ENCODE data around the gene NFS1. TPM values are rescaled to one million over a fixed set of nuclear protein-coding genes. Genes with fewer than 3 reads are reported as not detected.

NFS1 gene
- total and polyA plus RNA-seq, 2 of the 8 experiments (the other 6 are each of a cell fraction or from before 2014, with no cell fraction given): 26.1 to 38.8 TPM

GRCh38 chr20:35699127-35699956 lies at the start of gene NFS1, which contains the start of gene ROMO1 (continued):
- TF ChIP-seq SAP30 (IDR thresholded peaks at IDR 0.05; ENCODE audit: insufficient read depth, insufficient replicate concordance, low read length) (peak; percentile 47), MAFK (IDR thresholded peaks at IDR 0.05; ENCODE audit: low read depth, low read length) (no peak), GTF2F1 (IDR thresholded peaks at IDR 0.05; ENCODE audit: borderline replicate concordance, low read depth, low read length) (no peak), CREB1 (IDR thresholded peaks at IDR 0.05) (peak; percentile 98), NRF1 (IDR thresholded peaks at IDR 0.05; ENCODE audit: low read depth, low read length) (no peak; the same call in 1 of the 2 replicates), RNF2 (IDR thresholded peaks at IDR 0.05; ENCODE audit: borderline replicate concordance, low read depth, low read length, missing control alignments, poor library complexity, severe bottlenecking) (no peak), CBX8 (IDR thresholded peaks at IDR 0.05; ENCODE audit: borderline replicate concordance, low read depth, low read length) (no peak), HDAC2 (IDR thresholded peaks at IDR 0.05; ENCODE audit: borderline replicate concordance in 1 of 2, low read depth in 2 of 2, low read length in 2 of 2) (peak in 1 of 2 experiments; percentile 57; a peak in 1 of 4 replicates), SP1 (IDR thresholded peaks at IDR 0.05; ENCODE audit: low read depth, low read length) (no peak), HDAC6 (IDR thresholded peaks at IDR 0.05; ENCODE audit: low read depth, low read length) (no peak), RFX5 (IDR thresholded peaks at IDR 0.05; ENCODE audit: borderline replicate concordance, low read depth, low read length) (no peak), CTCF (IDR thresholded peaks at IDR 0.05; ENCODE audit: control extremely low read depth in 1 of 3, insufficient read depth in 1 of 3, low read depth in 1 of 3, low read length in 3 of 3) (peak in 2 of 3 experiments; percentile 32 to 39; a peak in 2 of 4 replicates), ATF3 (IDR thresholded peaks at IDR 0.05; ENCODE audit: insufficient read depth, low read depth, low read length) (peak; percentile 60), GABPA (IDR thresholded peaks at IDR 0.05; ENCODE audit: borderline replicate concordance, insufficient read depth, low read length) (peak; percentile 98), KDM1A (IDR thresholded peaks at IDR 0.05; ENCODE audit: borderline replicate concordance, low read length) (no peak), JUND (IDR thresholded peaks at IDR 0.05; ENCODE audit: low read length) (no peak), TAF7 (optimal IDR thresholded peaks at IDR 0.05; ENCODE audit: borderline replicate concordance, low read depth, low read length) (no peak), POU5F1 (IDR thresholded peaks at IDR 0.05; ENCODE audit: low read depth, low read length) (no peak), BRCA1 (IDR thresholded peaks at IDR 0.05; ENCODE audit: low read depth, low read length) (no peak)
